Activated gamma-delta T cell (primary cell): ENCODE data around the gene PTBP1.

Source experiments
- DNase-seq: peaks from one replicate; lab custom pipeline; 2025; lab: John Stamatoyannopoulos, UW

Gene PTBP1

GRCh38 chr19:772730-773436, 24.4 kb upstream of the PTBP1 start:
- no peak for DNase-seq

- DNase-seq = no peak
These were observed 20.7 kb upstream of the PTBP1 start for GRCh38 chr19:776549-776948.

- no peak for DNase-seq
These were observed 18.2 kb upstream of the PTBP1 start for GRCh38 chr19:778910-779653.

GRCh38 chr19:780935-781334, 16.3 kb upstream of the PTBP1 start:
- DNase-seq = no peak

- no peak for DNase-seq
These were observed 15.5 kb upstream of the PTBP1 start for GRCh38 chr19:781800-782184.

- no peak for DNase-seq
These were observed 14.9 kb upstream of the PTBP1 start for GRCh38 chr19:782185-782877.

GRCh38 chr19:782878-783668, 14.2 kb upstream of the PTBP1 start:
- no peak for DNase-seq

- DNase-seq = no peak
These were observed 12.7 kb upstream of the PTBP1 start for GRCh38 chr19:784541-784940.

- no peak for DNase-seq
These were observed 9.7 kb upstream of the PTBP1 start for GRCh38 chr19:787536-787935.

GRCh38 chr19:788686-788982, 8.6 kb upstream of the PTBP1 start:
- DNase-seq = no peak

GRCh38 chr19:788983-789700, 8.1 kb upstream of the PTBP1 start:
- no peak for DNase-seq

GRCh38 chr19:789701-790060, 7.6 kb upstream of the PTBP1 start:
- no peak for DNase-seq

GRCh38 chr19:791007-791566, 6.2 kb upstream of the PTBP1 start:
- no peak for DNase-seq

GRCh38 chr19:791567-792305, 5.5 kb upstream of the PTBP1 start:
- no peak for DNase-seq

- DNase-seq = no peak
These were observed 4.9 kb upstream of the PTBP1 start for GRCh38 chr19:792306-792885.

- DNase-seq = no peak
These were observed 3.4 kb upstream of the PTBP1 start for GRCh38 chr19:793806-794205.

- DNase-seq = no peak
These were observed 2.1 kb upstream of the PTBP1 start for GRCh38 chr19:795073-795611.

GRCh38 chr19:795691-796581, 1.3 kb upstream of the PTBP1 start:
- no peak for DNase-seq
